GM18526 (cell line): ENCODE measurements around the gene GAL3ST2.
A peak's percentile ranks its signal among the peaks of the same experiment; 100 is the strongest.

Source experiments
- POLR2A ChIP-seq: IDR thresholded peaks from 3 replicates; pipeline ENCODE4 v1.6.1; 2011; ENCODE audit not compliant: insufficient read length; ENCODE audit errors: extremely low read depth

The GAL3ST2 gene

GRCh38 chr2:241841181-241842066 lies 64.8 kb downstream of the GAL3ST2 start:
- no peak for TF ChIP-seq POLR2A

DNA sequence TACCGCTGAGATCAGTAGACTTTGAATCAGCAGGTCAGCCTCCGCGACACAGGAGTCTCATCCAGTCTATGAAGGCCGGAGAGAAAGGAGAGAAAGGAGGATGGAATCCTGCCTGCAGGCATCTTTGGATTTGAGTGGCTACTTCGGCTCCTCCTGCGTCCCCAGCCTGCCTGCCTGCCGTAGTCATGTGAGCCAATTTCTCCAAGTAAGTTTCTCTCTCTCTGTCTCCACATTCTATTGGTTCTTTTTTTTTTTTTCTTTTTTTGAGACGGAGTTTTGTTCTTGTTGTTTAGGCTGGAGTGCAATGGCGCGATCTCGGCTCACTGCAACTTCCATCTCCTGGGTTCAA lies 65.4 kb downstream of the GAL3ST2 start:
- TF ChIP-seq POLR2A, result no peak

GRCh38 chr2:241842620-241843211 lies 66.1 kb downstream of the GAL3ST2 start:
- peak; percentile 16 for TF ChIP-seq POLR2A

GRCh38 chr2:241843321-241844065 lies 66.9 kb downstream of the GAL3ST2 start:
- no peak for TF ChIP-seq POLR2A

- no peak for TF ChIP-seq POLR2A
Observed at GRCh38 chr2:241844066-241844728, 67.6 kb downstream of the GAL3ST2 start.

DNA sequence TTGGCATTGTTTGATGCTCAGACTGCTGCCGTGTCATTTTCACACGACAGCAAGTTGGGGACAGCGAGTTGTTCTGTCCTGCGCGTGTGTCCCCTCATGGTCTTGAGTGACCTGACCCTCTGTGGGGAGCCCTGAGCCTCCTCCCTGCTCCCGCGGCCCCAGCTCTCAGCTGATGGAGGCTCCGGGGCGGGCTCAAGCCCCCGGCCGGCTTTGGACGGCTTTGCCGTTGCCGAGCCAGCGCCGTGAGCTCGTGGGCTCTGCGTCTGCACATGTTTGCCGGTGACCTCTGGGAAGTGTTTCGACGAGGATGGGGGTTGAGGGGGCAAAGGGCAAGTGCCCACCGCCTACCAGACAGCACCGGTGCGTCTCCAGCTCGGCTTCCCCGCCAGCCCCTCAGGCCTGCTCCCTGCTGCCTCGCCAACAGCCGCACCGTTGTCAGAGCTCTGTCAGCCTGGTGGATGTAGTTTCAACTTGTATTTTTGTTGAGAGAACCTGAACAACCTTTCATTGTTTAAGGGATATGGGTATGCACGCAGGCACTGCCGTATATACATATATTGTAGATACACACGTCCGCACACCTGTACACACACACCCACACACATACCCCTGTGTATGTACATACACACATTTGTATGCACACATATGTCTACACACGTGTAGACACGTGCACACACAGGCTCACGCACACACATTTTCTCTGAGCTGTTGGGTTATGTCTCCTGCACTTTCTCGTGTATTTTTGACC lies 68.4 kb downstream of the GAL3ST2 start:
- no peak for TF ChIP-seq POLR2A

GRCh38 chr2:241846406-241846805 lies 69.8 kb downstream of the GAL3ST2 start:
- no peak for TF ChIP-seq POLR2A

GRCh38 chr2:241848761-241849615 lies 72.4 kb downstream of the GAL3ST2 start:
- no peak for TF ChIP-seq POLR2A

GRCh38 chr2:241849616-241850543 lies 73.3 kb downstream of the GAL3ST2 start:
- no peak for TF ChIP-seq POLR2A

DNA sequence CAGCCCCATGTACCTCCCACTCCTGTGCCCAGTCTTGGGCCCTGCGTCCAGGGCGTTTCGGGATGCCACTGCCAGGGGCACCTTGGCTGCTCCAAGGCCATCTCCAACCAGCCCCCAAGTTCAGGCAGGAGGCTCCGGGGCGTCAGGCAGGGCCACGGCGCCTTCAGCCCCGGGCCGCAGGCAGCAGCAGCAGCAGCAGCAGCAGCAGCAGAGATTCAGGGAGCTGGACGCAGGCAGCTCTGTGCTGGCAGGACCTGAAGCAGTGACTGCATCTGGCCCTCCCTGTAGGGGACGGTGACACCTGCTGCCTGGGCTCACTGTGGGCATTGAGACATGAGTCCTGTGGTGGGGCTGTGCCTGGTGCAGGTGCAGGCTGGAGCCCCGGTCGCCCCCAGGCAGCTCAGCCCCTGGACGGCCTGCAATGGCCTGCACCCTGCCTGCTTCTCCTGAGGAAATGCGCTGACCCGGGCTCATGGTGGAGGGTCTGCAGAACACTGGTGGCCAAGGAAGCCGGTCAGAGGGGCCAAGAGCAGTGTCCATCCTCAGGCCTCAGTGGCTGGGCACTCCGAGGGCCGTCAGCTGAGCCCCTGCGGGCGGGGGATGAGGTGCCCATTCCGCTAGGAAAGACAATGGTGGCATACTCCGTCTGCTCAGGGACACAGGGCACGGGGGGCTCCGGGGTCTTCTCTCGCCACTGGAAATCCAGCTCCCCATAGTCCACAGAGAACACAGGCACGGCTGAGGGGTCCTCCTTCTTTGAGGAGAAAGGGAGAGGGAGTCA lies 74.1 kb downstream of the GAL3ST2 start:
- no peak for TF ChIP-seq POLR2A

GRCh38 chr2:241851325-241852115 lies 74.9 kb downstream of the GAL3ST2 start:
- TF ChIP-seq POLR2A, result no peak
